GM21360 (cell line): ENCODE data around the gene ADTRP.

Experiments used
- ATAC-seq: cut with Tn5 transposase; IDR thresholded peaks from one replicate; pipeline ENCODE4 v1.9.1; 2021; ENCODE audit warnings: mild to moderate bottlenecking, moderate library complexity; ENCODE audit not compliant: unreplicated experiment

The ADTRP gene

GRCh38 chr6:11778648-11779328, at the start of gene ADTRP:
Gene ADTRP (minus strand): TSS chr6:11778803. CDS start chr6:11778759, 44 bp downstream.
- ATAC-seq: no peak

- ATAC-seq: no peak
Observed at GRCh38 chr6:11826779-11827178, 48.2 kb upstream of the ADTRP start.

- peak; percentile 66 for ATAC-seq
Observed at GRCh38 chr6:11824986-11825385, 46.4 kb upstream of the ADTRP start.

GRCh38 chr6:11822346-11822745, 43.7 kb upstream of the ADTRP start:
- ATAC-seq: no peak

GRCh38 chr6:11821781-11822180, 43.2 kb upstream of the ADTRP start:
- ATAC-seq: no peak

GRCh38 chr6:11820821-11821220, 42.2 kb upstream of the ADTRP start:
- no peak for ATAC-seq

- ATAC-seq: no peak
Observed at GRCh38 chr6:11819486-11819885, 40.9 kb upstream of the ADTRP start.

- no peak for ATAC-seq
Observed at GRCh38 chr6:11815231-11815630, 36.6 kb upstream of the ADTRP start.

- no peak for ATAC-seq
Observed at GRCh38 chr6:11814819-11815218, 36.2 kb upstream of the ADTRP start.

GRCh38 chr6:11814106-11814505, 35.5 kb upstream of the ADTRP start:
- no peak for ATAC-seq

GRCh38 chr6:11813606-11814005, 35.0 kb upstream of the ADTRP start:
- no peak for ATAC-seq

GRCh38 chr6:11812951-11813350, 34.3 kb upstream of the ADTRP start:
- ATAC-seq: no peak

GRCh38 chr6:11812439-11812838, 33.8 kb upstream of the ADTRP start:
- no peak for ATAC-seq

- ATAC-seq: no peak
Observed at GRCh38 chr6:11811644-11812264, 33.2 kb upstream of the ADTRP start.

- no peak for ATAC-seq
Observed at GRCh38 chr6:11810854-11811643, 32.4 kb upstream of the ADTRP start.

- no peak for ATAC-seq
Observed at GRCh38 chr6:11810039-11810541, 31.5 kb upstream of the ADTRP start.

- no peak for ATAC-seq
Observed at GRCh38 chr6:11808054-11808453, 29.5 kb upstream of the ADTRP start.

- ATAC-seq: no peak
Observed at GRCh38 chr6:11806561-11807317, 28.1 kb upstream of the ADTRP start.

- ATAC-seq: no peak
Observed at GRCh38 chr6:11805259-11806053, 26.9 kb upstream of the ADTRP start.

- ATAC-seq: no peak
Observed at GRCh38 chr6:11804701-11805100, 26.1 kb upstream of the ADTRP start.
